HG03571 (cell line): ENCODE results near the gene XRCC1.

Source experiments
- ATAC-seq: cut with Tn5 transposase; IDR thresholded peaks from one replicate; pipeline ENCODE4 v1.9.1; 2021; ENCODE audit not compliant: unreplicated experiment

Gene XRCC1

GRCh38 chr19:43581467-43581866 lies 6.1 kb upstream of the XRCC1 start:
- ATAC-seq = no peak

GRCh38 chr19:43578787-43579186 lies 3.5 kb upstream of the XRCC1 start:
- ATAC-seq = no peak

- no peak for ATAC-seq
These were observed 890 bp upstream of the XRCC1 start for GRCh38 chr19:43575955-43576878.

GRCh38 chr19:43574424-43575155 lies 737 bp downstream of the XRCC1 start:
- no peak for ATAC-seq

GRCh38 chr19:43572171-43572588 lies 3.1 kb downstream of the XRCC1 start:
- no peak for ATAC-seq

- ATAC-seq = no peak
These were observed 5.0 kb downstream of the XRCC1 start for GRCh38 chr19:43570174-43570791.

GRCh38 chr19:43569657-43570056 lies 5.7 kb downstream of the XRCC1 start:
- ATAC-seq = no peak

GRCh38 chr19:43564800-43565199 lies 10.5 kb downstream of the XRCC1 start:
- ATAC-seq = no peak

- ATAC-seq = no peak
These were observed 11.4 kb downstream of the XRCC1 start for GRCh38 chr19:43563816-43564457.

GRCh38 chr19:43562698-43563241 lies 12.6 kb downstream of the XRCC1 start:
- ATAC-seq = no peak

GRCh38 chr19:43562226-43562697 lies 13.1 kb downstream of the XRCC1 start:
- ATAC-seq = no peak

GRCh38 chr19:43561139-43561970 lies 14.0 kb downstream of the XRCC1 start:
- ATAC-seq = no peak

GRCh38 chr19:43560687-43561086 lies 14.6 kb downstream of the XRCC1 start:
- ATAC-seq = no peak

- no peak for ATAC-seq
These were observed 20.0 kb downstream of the XRCC1 start for GRCh38 chr19:43555185-43555770.

GRCh38 chr19:43554317-43554895 lies 20.9 kb downstream of the XRCC1 start:
- ATAC-seq = no peak

- no peak for ATAC-seq
These were observed 21.7 kb downstream of the XRCC1 start for GRCh38 chr19:43553656-43554055.

GRCh38 chr19:43552616-43553015 lies 22.7 kb downstream of the XRCC1 start:
- ATAC-seq = no peak

- ATAC-seq = no peak
These were observed 23.2 kb downstream of the XRCC1 start for GRCh38 chr19:43552198-43552450.

- no peak for ATAC-seq
These were observed 23.7 kb downstream of the XRCC1 start for GRCh38 chr19:43551399-43552197.
